B cell (primary cell): Measurements from ENCODE around the gene ARHGAP45. TPM values are rescaled to one million over a fixed set of nuclear protein-coding genes. Genes with fewer than 3 reads are reported as not detected.

ENCODE experiments used
- ATAC-seq: fragments of 200-7000 bp; cut with Tn5 transposase; one replicate; pipeline ENCODE4 v1.10.0; 2021; ENCODE audit warnings: low read depth, mild to moderate bottlenecking, moderate number of reproducible peaks, moderate library complexity
- CTCF ChIA-PET: fragments of 350-600 bp; sonication (Branson Sonifier 250); formaldehyde crosslinking; loops from one replicate; lab custom pipeline; 2021; ENCODE audit warnings: antibody characterized with exemption, inconsistent platforms; lab: Charles Lee
- POLR2A ChIA-PET: fragments of 350-600 bp; sonication (Branson Sonifier 250); formaldehyde crosslinking; loops from one replicate; lab custom pipeline; 2021; ENCODE audit warnings: antibody characterized with exemption; lab: Charles Lee
- DNase-seq: peaks from one replicate; pipeline ENCODE4 v3.0.0; 2013
- H2AFZ ChIP-seq: 2 replicates; pipeline ENCODE4 v1.6.1; 2012; ENCODE audit warnings: mild to moderate bottlenecking, low read depth, low read length; ENCODE audit not compliant: insufficient read depth, poor library complexity, severe bottlenecking
- H3K27ac ChIP-seq, 2 donors: 1 replicate in 1 of 2; 2 replicates in 1 of 2; pipeline ENCODE4 v1.5.1; 2012 to 2013; ENCODE audit warnings: low read length in 2 of 2, mild to moderate bottlenecking in 2 of 2, moderate library complexity in 1 of 2
- H3K27me3 ChIP-seq, 4 experiments: fragments of 200-600 bp in 1 of 4; sonication (generic) in 1 of 4; replicated peaks in 1 of 4; 1 replicate in 2 of 4; 2 replicates in 2 of 4; pipeline versions ENCODE4 v1.6.1 to v1.7.0; 2013 to 2016; ENCODE audit warnings: low read length in 3 of 4, mild to moderate bottlenecking in 2 of 4, mixed read lengths in 1 of 4, moderate library complexity in 1 of 4; ENCODE audit not compliant: insufficient read depth in 4 of 4, control insufficient read depth in 3 of 4; ENCODE audit errors: control extremely low read depth in 1 of 4
- H3K36me3 ChIP-seq, 2 experiments: replicated peaks in 1 of 2; 1 replicate in 1 of 2; 2 replicates in 1 of 2; pipeline versions ENCODE4 v1.6.1 to v1.7.1; 2013; ENCODE audit warnings: low read length in 1 of 2; ENCODE audit not compliant: insufficient read depth in 2 of 2, control insufficient read depth in 1 of 2; ENCODE audit errors: control extremely low read depth in 1 of 2, extremely low read depth in 1 of 2
- H3K4me1 ChIP-seq, 2 donors: fragments of 200-600 bp in 1 of 2; sonication (generic) in 1 of 2; 1 replicate in 1 of 2; 2 replicates in 1 of 2; pipeline versions ENCODE4 v1.5.1 to v1.6.1; 2013 to 2017; ENCODE audit warnings: low read length in 2 of 2; ENCODE audit not compliant: control insufficient read depth in 2 of 2, insufficient read depth in 2 of 2
- H3K4me2 ChIP-seq: replicated peaks from 2 replicates; pipeline ENCODE3; 2012; ENCODE audit warnings: mild to moderate bottlenecking, low read depth, low read length; ENCODE audit not compliant: poor library complexity, severe bottlenecking
- H3K4me3 ChIP-seq, 5 experiments: fragments of 200-600 bp in 1 of 5; sonication (generic) in 1 of 5; 1 replicate in 3 of 5; 2 replicates in 2 of 5; pipeline versions ENCODE4 v1.5.1 to v1.7.0; 2011 to 2016; ENCODE audit warnings: low read length in 4 of 5, mild to moderate bottlenecking in 4 of 5, low read depth in 2 of 5, control low read depth in 1 of 5, moderate library complexity in 1 of 5; ENCODE audit not compliant: insufficient read depth in 1 of 5; ENCODE audit errors: control extremely low read depth in 1 of 5, extremely low read depth in 1 of 5
- H3K79me2 ChIP-seq: fragments of 200-600 bp; sonication (generic); one replicate; pipeline ENCODE4 v1.6.0; 2016; ENCODE audit warnings: low read length; ENCODE audit not compliant: control insufficient read depth, insufficient read depth
- H3K9ac ChIP-seq: fragments of 200-600 bp; sonication (generic); 2 replicates; pipeline ENCODE4 v1.6.1; 2017; ENCODE audit warnings: mild to moderate bottlenecking, low read length, moderate library complexity
- H3K9me3 ChIP-seq, 3 donors: one replicate each; pipeline versions ENCODE4 v1.6.1 to v1.7.1; 2013; ENCODE audit warnings: low read length in 2 of 3; ENCODE audit not compliant: control insufficient read depth in 2 of 3, insufficient read depth in 1 of 3; ENCODE audit errors: control extremely low read depth in 1 of 3
- H4K20me1 ChIP-seq: 2 replicates; pipeline ENCODE4 v1.6.0; 2012; ENCODE audit warnings: mild to moderate bottlenecking, low read length; ENCODE audit not compliant: insufficient read depth, control insufficient read depth, poor library complexity, severe bottlenecking
- H3K27ac Mint-ChIP-seq: one replicate; pipeline ENCODE4 v1.8.0; 2021; ENCODE audit warnings: mixed read lengths
- H3K27me3 Mint-ChIP-seq: one replicate; pipeline ENCODE4 v1.8.0; 2021; ENCODE audit warnings: mixed read lengths
- H3K4me1 Mint-ChIP-seq: one replicate; pipeline ENCODE4 v1.8.0; 2021; ENCODE audit warnings: mixed read lengths
- H3K4me3 Mint-ChIP-seq: one replicate; pipeline ENCODE4 v1.8.0; 2021; ENCODE audit warnings: mixed read lengths
- H3K9me3 Mint-ChIP-seq: one replicate; pipeline ENCODE4 v1.8.0; 2022; ENCODE audit warnings: mixed read lengths; ENCODE audit not compliant: insufficient read depth
- EZH2 ChIP-seq: IDR thresholded peaks from 2 replicates; pipeline ENCODE4 v1.6.1; 2012; ENCODE audit warnings: borderline replicate concordance, low read depth, mild to moderate bottlenecking, moderate library complexity, low read length; ENCODE audit not compliant: insufficient read depth, poor library complexity, severe bottlenecking
- WGBS: methylation state at CpG from one replicate; pipeline ENCODE4 v1.1.5; 2013; ENCODE audit warnings: missing lambda C conversion rate; ENCODE audit not compliant: insufficient coverage; 5-methylcytosine and 5-hydroxymethylcytosine counted together
- intact Hi-C: fragments of 100-400 bp; cut with micrococcal nuclease; formaldehyde crosslinking; loops from one replicate; pipeline ENCODE4 v1.10.0; 2022
- polyA plus RNA-seq: library from polyadenylated mRNA; depleted of rRNA; stranded (reverse); fragments of >200 nt; gene quantifications from 2 replicates; pipeline ENCODE4 v1.2.3, GENCODE V29; 2012
- total RNA-seq, 2 donors: library from RNA; stranded (reverse); fragments of 120-200 nt in 1 of 2; gene quantifications; 1 replicate in 1 of 2; 2 replicates in 1 of 2; pipeline versions ENCODE4 v1.2.3 to v1.2.4, GENCODE V29; 2013 to 2022
- TF ChIP-seq, protein P1 (sequence below): fragments of 200-600 bp; IDR thresholded peaks from one replicate; pipeline ENCODE4 v1.8.0; 2022; ENCODE audit warnings: antibody characterized with exemption, mild to moderate bottlenecking

The ARHGAP45 gene
- total and polyA plus RNA-seq, 2 donors (not counting 1 experiment from before 2014, with no cell fraction given): 488 to 490 TPM

DNA sequence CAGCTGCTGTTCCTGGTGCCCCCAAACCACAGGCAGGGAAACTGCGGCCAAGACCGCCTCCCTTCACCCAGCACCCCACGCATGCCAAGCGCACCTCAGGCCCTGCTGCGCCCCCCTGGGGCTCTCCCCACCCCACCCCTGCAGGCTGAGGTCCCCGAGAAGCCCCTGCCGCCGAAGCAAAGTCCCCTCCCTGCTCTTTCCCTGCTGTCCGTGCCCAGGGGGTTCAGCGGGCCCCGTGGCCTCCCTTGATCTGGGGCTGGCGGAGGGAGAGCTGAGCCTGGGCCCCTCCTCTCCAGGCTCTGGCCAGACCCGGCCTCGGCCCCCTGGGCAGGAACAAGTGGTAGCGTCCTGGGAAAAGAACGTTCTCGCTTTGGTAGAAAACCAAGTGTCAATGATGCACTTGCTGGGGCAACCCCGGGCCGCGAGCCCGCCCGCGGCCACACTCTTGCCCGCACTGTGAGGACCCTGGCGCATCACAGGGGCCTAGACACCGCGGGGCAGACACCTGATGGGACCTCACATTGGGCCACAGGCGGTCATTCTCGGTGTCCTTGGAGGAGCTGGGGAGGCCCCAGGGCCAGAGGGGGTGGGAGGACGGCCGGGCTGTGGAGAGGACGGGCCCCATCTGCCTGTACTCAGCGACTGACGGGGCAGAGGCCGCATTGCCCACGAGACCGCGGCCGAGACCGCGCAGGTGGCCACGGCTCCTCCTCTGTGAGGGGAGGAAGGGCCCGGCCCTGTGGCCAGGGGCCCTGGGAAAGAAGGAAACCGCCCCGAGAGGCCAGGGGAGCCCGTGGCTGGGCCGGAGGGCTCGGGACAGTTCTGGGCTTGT lies 65.8 kb downstream of the ARHGAP45 start:
- H3K4me2 ChIP-seq: peak overlapping the region; percentile 95
- H2AFZ ChIP-seq: peak overlapping the region; percentile 79
- H3K27me3 Mint-ChIP-seq: no peaks in the 10 kb centered on the region
- peak overlapping the region; percentile 90 for H3K4me3 Mint-ChIP-seq
- H3K9me3 Mint-ChIP-seq: no peaks in the 10 kb centered on the region
- no peak for TF ChIP-seq EZH2
- TF ChIP-seq, protein P1, sequence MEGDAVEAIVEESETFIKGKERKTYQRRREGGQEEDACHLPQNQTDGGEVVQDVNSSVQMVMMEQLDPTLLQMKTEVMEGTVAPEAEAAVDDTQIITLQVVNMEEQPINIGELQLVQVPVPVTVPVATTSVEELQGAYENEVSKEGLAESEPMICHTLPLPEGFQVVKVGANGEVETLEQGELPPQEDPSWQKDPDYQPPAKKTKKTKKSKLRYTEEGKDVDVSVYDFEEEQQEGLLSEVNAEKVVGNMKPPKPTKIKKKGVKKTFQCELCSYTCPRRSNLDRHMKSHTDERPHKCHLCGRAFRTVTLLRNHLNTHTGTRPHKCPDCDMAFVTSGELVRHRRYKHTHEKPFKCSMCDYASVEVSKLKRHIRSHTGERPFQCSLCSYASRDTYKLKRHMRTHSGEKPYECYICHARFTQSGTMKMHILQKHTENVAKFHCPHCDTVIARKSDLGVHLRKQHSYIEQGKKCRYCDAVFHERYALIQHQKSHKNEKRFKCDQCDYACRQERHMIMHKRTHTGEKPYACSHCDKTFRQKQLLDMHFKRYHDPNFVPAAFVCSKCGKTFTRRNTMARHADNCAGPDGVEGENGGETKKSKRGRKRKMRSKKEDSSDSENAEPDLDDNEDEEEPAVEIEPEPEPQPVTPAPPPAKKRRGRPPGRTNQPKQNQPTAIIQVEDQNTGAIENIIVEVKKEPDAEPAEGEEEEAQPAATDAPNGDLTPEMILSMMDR: no peak
- peak overlapping the region; percentile 93 for H3K27ac Mint-ChIP-seq
- no peak for ATAC-seq
- H3K4me1 ChIP-seq: peaks cover 42 to 58% of the 10 kb centered on the region in 2 donors
- H3K4me1 Mint-ChIP-seq: peaks cover 38% of the 10 kb centered on the region
- H3K4me3 ChIP-seq: peak overlapping the region; percentile 41 to 92 (median 78)
- POLR2A ChIA-PET: interaction anchor here (0.5 to 1.9 kb wide), 6 partner anchors 41 to 873 kb away, joined by 3 to 6 read pairs (median 4); partner anchors contain the start of genes CIRBP and SBNO2
- intact Hi-C loops: loop anchor here (1.0 to 5.0 kb wide), 4 partner anchors 20 to 109 kb away; partner anchors contain the start of genes ATP5F1D and SBNO2
- H3K9me3 ChIP-seq: peaks cover 0 to 5% (median 0%) of the 10 kb centered on the region in 3 donors
- CTCF ChIA-PET: interaction anchor here (0.7 to 1.7 kb wide), 5 partner anchors 19 to 275 kb away, joined by 3 to 9 read pairs (median 3); no protein-coding TSS in a partner anchor
- 18% methylated on average over 48 of the region's 48 CpGs for WGBS
- peaks cover 50% of the 10 kb centered on the region for H4K20me1 ChIP-seq
- no peaks in the 10 kb centered on the region for H3K27me3 ChIP-seq
- DNase-seq: peak; percentile 61
- H3K9ac ChIP-seq: peak overlapping the region; percentile 87
- H3K27ac ChIP-seq: peak overlapping the region; percentile 78 to 89
- H3K79me2 ChIP-seq: peaks cover 74% of the 10 kb centered on the region
- peaks cover 0 to 4% of the 10 kb centered on the region in 2 experiments for H3K36me3 ChIP-seq
